Fibroblast of the aortic adventitia (primary cell): ENCODE results near the gene BNC2. TPM values are rescaled to one million over a fixed set of nuclear protein-coding genes. Genes with fewer than 3 reads are reported as not detected.

Experiments
- DNase-seq: peaks from one replicate; pipeline ENCODE4 v3.0.0-alpha.2; 2010; ENCODE audit warnings: low read depth
- H3K4me3 ChIP-seq: 2 replicates; pipeline ENCODE4 v1.5.1; 2011; ENCODE audit warnings: low read depth, mild to moderate bottlenecking, control low read depth, low read length, moderate library complexity
- total RNA-seq: library from RNA; depleted of rRNA; stranded (reverse); fragments of >200 nt; gene quantifications from 2 replicates; pipeline ENCODE4 v1.2.3, GENCODE V29; 2012; ENCODE audit warnings: low replicate concordance
- TF ChIP-seq, protein P1 (sequence below): IDR thresholded peaks from 2 replicates; pipeline ENCODE4 v1.5.1; 2011; ENCODE audit warnings: mild to moderate bottlenecking, low read length, control low read depth, inconsistent platforms; ENCODE audit not compliant: insufficient read depth

Gene BNC2
- total RNA-seq, 1 donor, result 53.3 TPM

DNA sequence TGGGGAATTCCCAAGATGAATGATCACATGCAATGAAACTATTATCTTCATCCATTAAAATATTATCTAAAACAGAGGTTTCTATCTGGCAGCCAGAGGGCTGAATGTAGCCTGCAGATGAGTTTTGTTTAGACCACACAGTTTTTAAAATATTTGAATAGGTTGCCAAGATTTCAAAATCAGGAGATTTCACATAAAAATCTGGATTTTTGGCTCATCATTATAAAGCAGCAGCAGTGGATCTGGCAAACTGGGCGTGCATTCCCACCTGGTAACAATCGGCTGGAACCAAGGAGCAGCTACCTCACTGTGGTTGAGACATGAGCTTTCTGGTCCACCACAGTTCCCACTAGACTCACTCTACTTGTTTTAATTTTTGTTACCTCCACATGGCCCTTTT lies 155.1 kb downstream of the BNC2 start:
- no peak overlapping the region for H3K4me3 ChIP-seq
- TF ChIP-seq, protein P1, sequence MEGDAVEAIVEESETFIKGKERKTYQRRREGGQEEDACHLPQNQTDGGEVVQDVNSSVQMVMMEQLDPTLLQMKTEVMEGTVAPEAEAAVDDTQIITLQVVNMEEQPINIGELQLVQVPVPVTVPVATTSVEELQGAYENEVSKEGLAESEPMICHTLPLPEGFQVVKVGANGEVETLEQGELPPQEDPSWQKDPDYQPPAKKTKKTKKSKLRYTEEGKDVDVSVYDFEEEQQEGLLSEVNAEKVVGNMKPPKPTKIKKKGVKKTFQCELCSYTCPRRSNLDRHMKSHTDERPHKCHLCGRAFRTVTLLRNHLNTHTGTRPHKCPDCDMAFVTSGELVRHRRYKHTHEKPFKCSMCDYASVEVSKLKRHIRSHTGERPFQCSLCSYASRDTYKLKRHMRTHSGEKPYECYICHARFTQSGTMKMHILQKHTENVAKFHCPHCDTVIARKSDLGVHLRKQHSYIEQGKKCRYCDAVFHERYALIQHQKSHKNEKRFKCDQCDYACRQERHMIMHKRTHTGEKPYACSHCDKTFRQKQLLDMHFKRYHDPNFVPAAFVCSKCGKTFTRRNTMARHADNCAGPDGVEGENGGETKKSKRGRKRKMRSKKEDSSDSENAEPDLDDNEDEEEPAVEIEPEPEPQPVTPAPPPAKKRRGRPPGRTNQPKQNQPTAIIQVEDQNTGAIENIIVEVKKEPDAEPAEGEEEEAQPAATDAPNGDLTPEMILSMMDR, result peak; percentile 29
- DNase-seq, result peak; percentile 96

DNA sequence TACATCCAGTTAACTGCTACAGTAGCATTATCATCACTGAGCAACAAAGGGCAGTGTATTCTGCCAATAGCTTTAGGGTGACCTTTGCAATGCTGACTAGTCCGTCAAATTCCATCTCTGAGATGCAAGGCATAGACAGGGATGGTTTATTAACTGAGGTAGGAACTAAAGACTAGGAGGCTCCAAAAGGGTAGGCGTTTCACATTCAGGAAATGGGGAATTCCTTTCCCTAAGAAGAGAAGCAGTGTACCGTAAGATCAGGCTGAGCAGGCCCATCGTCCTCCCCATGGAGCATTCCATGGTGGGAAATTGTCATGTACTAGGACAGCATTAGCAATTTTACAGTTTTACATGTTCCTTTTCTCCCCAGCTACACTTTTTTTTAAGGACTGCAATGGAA lies 157.7 kb downstream of the BNC2 start:
- TF ChIP-seq, protein P1, result no peak
- H3K4me3 ChIP-seq, result no peak overlapping the region
- no peak for DNase-seq

DNA sequence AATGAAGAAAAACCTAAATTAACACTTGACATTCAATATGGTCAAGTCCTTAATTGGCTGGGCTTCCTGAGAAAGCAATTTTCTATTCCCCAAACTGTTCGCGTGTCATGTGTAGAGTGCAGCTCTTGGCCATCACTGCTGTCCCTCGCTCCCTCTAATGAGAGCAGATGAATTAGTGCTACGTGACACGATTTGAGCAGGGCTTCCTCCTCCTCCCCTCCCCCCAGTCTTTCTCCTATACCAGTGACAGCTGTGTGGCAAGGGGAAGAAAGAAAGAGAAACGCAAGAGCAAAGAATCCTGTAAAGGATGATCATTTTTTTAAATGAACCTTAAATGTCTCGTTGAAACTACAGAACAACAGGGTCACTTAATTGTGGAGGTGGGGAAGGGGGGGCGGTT lies 159.6 kb downstream of the BNC2 start:
- TF ChIP-seq, protein P1, result no peak
- no peak for DNase-seq
- no peak overlapping the region for H3K4me3 ChIP-seq

DNA sequence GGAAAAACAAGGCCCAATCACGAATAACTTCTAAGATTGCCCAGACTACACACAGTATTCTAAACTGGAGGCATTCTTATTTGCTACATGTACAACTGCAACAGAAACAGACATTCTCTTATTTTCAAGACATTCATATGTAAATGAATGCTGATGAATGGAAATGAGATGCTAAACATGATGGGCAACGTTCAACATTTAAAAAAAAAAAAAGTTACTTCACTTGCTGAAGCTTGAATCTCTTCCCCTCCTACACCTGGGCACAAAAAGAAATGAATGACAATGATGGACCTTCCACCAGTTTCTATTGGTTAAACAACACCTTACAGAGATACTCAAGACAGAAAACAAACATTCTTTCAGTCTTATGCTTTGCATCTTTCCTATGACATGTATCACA lies 160.5 kb downstream of the BNC2 start:
- no peak overlapping the region for H3K4me3 ChIP-seq
- TF ChIP-seq, protein P1, result no peak
- no peak for DNase-seq

DNA sequence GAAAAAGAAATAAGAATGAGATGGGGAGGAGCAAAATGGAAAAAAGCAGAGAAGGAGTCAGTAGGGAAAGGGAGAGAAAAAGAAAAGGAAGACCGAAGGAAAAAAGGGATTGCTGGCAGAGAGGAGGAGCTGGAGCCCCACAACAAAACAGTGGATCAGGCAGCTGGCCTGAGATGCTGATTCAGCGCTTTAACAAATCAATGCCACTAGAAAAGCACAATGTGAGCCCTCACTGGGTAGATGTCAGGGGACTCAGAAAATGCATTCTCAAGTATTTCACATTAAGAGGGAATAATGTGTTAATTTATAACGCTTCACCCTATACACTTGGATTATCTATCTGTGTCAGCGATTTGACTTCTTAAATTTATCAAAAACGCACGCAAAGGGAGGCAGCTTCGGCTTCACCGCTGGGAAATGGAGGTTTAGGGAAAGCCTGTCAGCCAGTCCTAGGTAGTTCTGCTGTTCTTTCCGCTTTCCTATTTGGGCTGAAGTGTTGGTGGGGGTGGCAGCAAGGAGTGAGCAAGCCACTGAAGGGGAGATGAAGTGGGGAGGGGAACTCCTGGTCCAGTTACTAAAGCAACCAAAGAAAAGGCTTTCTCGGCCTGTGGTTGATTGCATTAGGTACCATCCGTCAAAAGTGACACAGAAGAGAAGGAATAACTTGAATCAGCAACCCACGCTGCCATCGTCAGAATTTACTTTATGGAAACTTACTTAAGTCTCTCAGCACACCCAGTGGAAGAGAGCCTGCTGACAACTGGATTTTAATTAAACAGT lies 161.6 kb downstream of the BNC2 start:
- H3K4me3 ChIP-seq, result no peak overlapping the region
- no peak for DNase-seq
- TF ChIP-seq, protein P1, result no peak

DNA sequence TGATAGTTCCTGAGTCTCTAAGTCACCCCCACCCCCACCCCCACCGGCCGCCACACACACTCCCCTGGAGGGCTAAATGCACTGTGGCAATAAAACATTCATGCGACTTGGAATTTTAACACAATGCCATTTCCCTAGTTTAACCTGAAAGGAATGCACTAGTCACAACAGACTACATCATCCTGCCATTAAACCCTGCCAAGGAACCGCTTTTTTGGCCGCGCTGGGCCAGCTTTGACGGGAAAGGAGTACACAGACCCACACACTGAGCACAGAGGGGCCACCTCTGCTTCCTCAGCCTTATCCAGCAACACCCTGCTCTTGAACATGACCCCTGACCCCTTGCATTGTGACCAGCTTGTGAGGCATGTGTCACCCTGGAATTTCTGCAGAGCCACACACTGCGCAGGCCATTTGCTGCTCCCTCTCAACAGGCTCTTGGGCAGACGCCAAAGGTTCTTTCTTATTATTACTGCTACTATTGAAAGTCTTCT lies 165.3 kb downstream of the BNC2 start:
- DNase-seq, result peak; percentile 99
- peak overlapping the region; percentile 59 for H3K4me3 ChIP-seq
- TF ChIP-seq, protein P1, result no peak
